Adrenal gland (tissue), 5 donors: ENCODE results near the gene UBE2E2.

Experiments
- CTCF ChIP-seq, 6 experiments: fragments of 450-650 bp in 4 of 6; fragments of 200-600 bp in 2 of 6; sonication (generic) in 1 of 6; IDR thresholded peaks; 1 replicate in 5 of 6; 2 replicates in 1 of 6; pipeline versions ENCODE4 v1.5.1 to v1.8.0; 2016 to 2021; ENCODE audit warnings: antibody characterized with exemption in 6 of 6, mild to moderate bottlenecking in 2 of 6, moderate library complexity in 1 of 6
- POLR2A ChIP-seq, 2 donors: fragments of 450-650 bp; IDR thresholded peaks; one replicate each; pipeline ENCODE4 v1.6.1; 2017; ENCODE audit warnings: antibody characterized with exemption in 2 of 2, mild to moderate bottlenecking in 2 of 2, moderate library complexity in 1 of 2
- donor health status: DM: no; HTN: no; CAD: no.

GRCh38 chr3:23202203-23202920 is 765 bp upstream of the UBE2E2 start:
- TF ChIP-seq POLR2A (IDR thresholded peaks at IDR 0.05) (no peak), CTCF (IDR thresholded peaks at IDR 0.05) (no peak)
